Measurements from ENCODE around the gene DDX24. TPM values are rescaled to one million over a fixed set of nuclear protein-coding genes. Genes with fewer than 3 reads are reported as not detected.

DDX24 gene
- total RNA-seq, 1 experiment from 2014 or later = 135 TPM

GRCh38 chr14:94112513-94113063 is 31.6 kb upstream of the DDX24 start:
- H3K4me1 Mint-ChIP-seq (ENCODE audit: insufficient read depth, unreplicated experiment) = peaks cover 33% of the 10 kb centered on the region
- no peaks in the 10 kb centered on the region for H3K9me3 Mint-ChIP-seq (ENCODE audit: unreplicated experiment)
- no peak for DNase-seq (ENCODE audit: unreplicated experiment)
- no peaks in the 10 kb centered on the region for H3K36me3 Mint-ChIP-seq (ENCODE audit: insufficient read depth, unreplicated experiment)
- TF ChIP-seq CTCF (IDR thresholded peaks at IDR 0.05; ENCODE audit: unreplicated experiment) = no peak
- no peak overlapping the region for H3K4me3 Mint-ChIP-seq (ENCODE audit: unreplicated experiment)
- intact Hi-C loops (cut with micrococcal nuclease) = no loop called here
- ChIA-PET CTCF (interaction anchor here (1.1 to 1.9 kb wide), 2 partner anchors 20 to 74 kb away, joined by 3 to 4 read pairs; no protein-coding TSS in a partner anchor), POLR2A (no interaction called here)
- H3K27me3 Mint-ChIP-seq (ENCODE audit: insufficient read depth, unreplicated experiment) = no peaks in the 10 kb centered on the region
- no TSS peak for BruUV-seq (replicated peaks)
- peak overlapping the region; percentile 26 for H3K27ac Mint-ChIP-seq (ENCODE audit: low read depth, unreplicated experiment)

- no peak for DNase-seq (ENCODE audit: unreplicated experiment)
- no TSS peak for BruUV-seq (replicated peaks)
- H3K36me3 Mint-ChIP-seq (ENCODE audit: insufficient read depth, unreplicated experiment) = no peaks in the 10 kb centered on the region
- intact Hi-C loops (cut with micrococcal nuclease) = no loop called here
- H3K9me3 Mint-ChIP-seq (ENCODE audit: unreplicated experiment) = no peaks in the 10 kb centered on the region
- H3K4me1 Mint-ChIP-seq (ENCODE audit: insufficient read depth, unreplicated experiment) = peaks cover 33% of the 10 kb centered on the region
- no peaks in the 10 kb centered on the region for H3K27me3 Mint-ChIP-seq (ENCODE audit: insufficient read depth, unreplicated experiment)
- no peak overlapping the region for H3K4me3 Mint-ChIP-seq (ENCODE audit: unreplicated experiment)
- ChIA-PET POLR2A (interaction anchor here (1.0 to 1.3 kb wide), 2 partner anchors 18 to 31 kb away, joined by 3 read pairs; partner anchors contain the start of gene IFI27L2), CTCF (interaction anchor here (0.7 to 1.9 kb wide), 3 partner anchors 21 to 1006 kb away, joined by 3 to 4 read pairs (median 3); no protein-coding TSS in a partner anchor)
- H3K27ac Mint-ChIP-seq (ENCODE audit: low read depth, unreplicated experiment) = no peak overlapping the region
- no peak for TF ChIP-seq CTCF (IDR thresholded peaks at IDR 0.05; ENCODE audit: unreplicated experiment)
Observed at GRCh38 chr14:94111276-94112095, 30.5 kb upstream of the DDX24 start.

- H3K4me3 Mint-ChIP-seq (ENCODE audit: unreplicated experiment) = no peak within 1 kb of the TSS
- ChIA-PET POLR2A (interaction anchor here (0.8 to 1.3 kb wide), 3 partner anchors 12 to 30 kb away, joined by 3 to 4 read pairs (median 3); partner anchors contain the start of gene IFI27L2), CTCF (interaction anchor here (0.9 to 1.0 kb wide), 2 partner anchors 21 to 74 kb away, joined by 3 to 4 read pairs; no protein-coding TSS in a partner anchor)
- H3K4me1 Mint-ChIP-seq (ENCODE audit: insufficient read depth, unreplicated experiment) = peaks cover 33% of the 10 kb centered on the region
- DNase-seq (ENCODE audit: unreplicated experiment) = peak; percentile 79
- no TSS peak for BruUV-seq (replicated peaks)
- no peaks in the 10 kb centered on the region for H3K36me3 Mint-ChIP-seq (ENCODE audit: insufficient read depth, unreplicated experiment)
- no peak within 1 kb of the TSS for H3K27ac Mint-ChIP-seq (ENCODE audit: low read depth, unreplicated experiment)
- TF ChIP-seq CTCF (IDR thresholded peaks at IDR 0.05; ENCODE audit: unreplicated experiment) = no peak
- H3K9me3 Mint-ChIP-seq (ENCODE audit: unreplicated experiment) = no peaks in the 10 kb centered on the region
- H3K27me3 Mint-ChIP-seq (ENCODE audit: insufficient read depth, unreplicated experiment) = no peaks in the 10 kb centered on the region
- intact Hi-C loops (cut with micrococcal nuclease) = no loop called here
Observed at GRCh38 chr14:94110552-94111181, 29.7 kb upstream of the DDX24 start, which contains the start of gene IFI27. Gene IFI27, plus strand, starts transcription at chr14:94110736.

GRCh38 chr14:94109915-94110250 is 28.9 kb upstream of the DDX24 start:
- POLR2A ChIA-PET = interaction anchor here (0.6 kb wide), 1 partner anchor 77 kb away, joined by 3 read pairs; no protein-coding TSS in a partner anchor
- Mint-ChIP-seq H3K4me3 (ENCODE audit: unreplicated experiment) (no peak overlapping the region), H3K4me1 (ENCODE audit: insufficient read depth, unreplicated experiment) (peaks cover 29% of the 10 kb centered on the region), H3K27me3 (ENCODE audit: insufficient read depth, unreplicated experiment) (no peaks in the 10 kb centered on the region), H3K27ac (ENCODE audit: low read depth, unreplicated experiment) (no peak overlapping the region), H3K9me3 (ENCODE audit: unreplicated experiment) (no peaks in the 10 kb centered on the region), H3K36me3 (ENCODE audit: insufficient read depth, unreplicated experiment) (no peaks in the 10 kb centered on the region)
- DNase-seq (ENCODE audit: unreplicated experiment) = no peak
- intact Hi-C loops (cut with micrococcal nuclease) = no loop called here
- CTCF ChIA-PET = interaction anchor here (0.6 kb wide), 1 partner anchor 73 kb away, joined by 3 read pairs; no protein-coding TSS in a partner anchor
- no peak for TF ChIP-seq CTCF (IDR thresholded peaks at IDR 0.05; ENCODE audit: unreplicated experiment)
- BruUV-seq (replicated peaks) = no TSS peak
